Activated T-cell treated with anti-CD3 and anti-CD28 coated beads for 1 hour (primary cell): ENCODE data around the gene CFAP73.
"Not testable (repeated sequence)": the region's sequence is repeated elsewhere in the genome, so short reads cannot be mapped to it uniquely, and the experiment has no call there.

Experiments
- DNase-seq: peaks from one replicate; pipeline ENCODE4 v3.0.0-alpha.2; 2020; ENCODE audit warnings: low read depth

The CFAP73 gene

GRCh38 chr12:113119980-113120669 is 29.4 kb upstream of the CFAP73 start:
- no peak for DNase-seq

GRCh38 chr12:113120670-113121370 is 28.7 kb upstream of the CFAP73 start:
- no peak for DNase-seq

- DNase-seq: no peak
Observed at GRCh38 chr12:113127791-113128199, 21.7 kb upstream of the CFAP73 start.

GRCh38 chr12:113128802-113129663 is 20.5 kb upstream of the CFAP73 start:
- DNase-seq: no peak

- no peak for DNase-seq
Observed at GRCh38 chr12:113129664-113130456, 19.7 kb upstream of the CFAP73 start.

GRCh38 chr12:113130457-113131135 is 18.9 kb upstream of the CFAP73 start:
- DNase-seq: no peak

- DNase-seq: no peak
Observed at GRCh38 chr12:113131556-113131955, 18.0 kb upstream of the CFAP73 start.

- no peak for DNase-seq
Observed at GRCh38 chr12:113133036-113133435, 16.5 kb upstream of the CFAP73 start.

- DNase-seq: no peak
Observed at GRCh38 chr12:113133666-113134065, 15.9 kb upstream of the CFAP73 start.

- DNase-seq: no peak
Observed at GRCh38 chr12:113134071-113134470, 15.5 kb upstream of the CFAP73 start.

- DNase-seq: no peak
Observed at GRCh38 chr12:113134521-113134951, 15.0 kb upstream of the CFAP73 start.

GRCh38 chr12:113135178-113136127 is 14.1 kb upstream of the CFAP73 start, which contains the start of gene RASAL1:
TSS of gene RASAL1 (minus strand) at chr12:113135761. CDS start at chr12:113135462, 299 bp downstream.
- DNase-seq: peak; percentile 67

GRCh38 chr12:113136128-113136989 is 13.2 kb upstream of the CFAP73 start:
- peak; percentile 33 for DNase-seq

GRCh38 chr12:113136990-113137511 is 12.5 kb upstream of the CFAP73 start:
- no peak for DNase-seq

GRCh38 chr12:113137861-113138783 is 11.4 kb upstream of the CFAP73 start:
- DNase-seq: no peak

- no peak for DNase-seq
Observed at GRCh38 chr12:113138826-113139225, 10.7 kb upstream of the CFAP73 start.

- DNase-seq: no peak
Observed at GRCh38 chr12:113140706-113141105, 8.8 kb upstream of the CFAP73 start.

- not testable (repeated sequence) for DNase-seq
Observed at GRCh38 chr12:113141716-113142115, 7.8 kb upstream of the CFAP73 start.
